Fibroblast of mammary gland (primary cell): Measurements from ENCODE around the gene CA5B.

ENCODE experiments used
- DNase-seq: peaks from one replicate; pipeline ENCODE4 v3.0.0-alpha.2; 2010; ENCODE audit warnings: low read depth
- H3K4me3 ChIP-seq: 2 replicates; pipeline ENCODE4 v1.5.1; 2011; ENCODE audit warnings: low read depth, mild to moderate bottlenecking, low read length, moderate library complexity; ENCODE audit not compliant: control insufficient read depth
- CTCF ChIP-seq: conservative IDR thresholded peaks from 2 replicates; pipeline ENCODE4 v1.5.1; 2011; ENCODE audit warnings: low read depth, low read length, inconsistent platforms; ENCODE audit not compliant: control insufficient read depth, insufficient read depth

CA5B gene

GRCh38 chrX:15804563-15804962 is 66.5 kb downstream of the CA5B start:
- TF ChIP-seq CTCF: no peak
- H3K4me3 ChIP-seq: no peak overlapping the region
- no peak for DNase-seq

- H3K4me3 ChIP-seq: no peak overlapping the region
- TF ChIP-seq CTCF: no peak
- DNase-seq: no peak
Measured at GRCh38 chrX:15808254-15808653, 70.2 kb downstream of the CA5B start.

- no peak overlapping the region for H3K4me3 ChIP-seq
- TF ChIP-seq CTCF: no peak
- DNase-seq: no peak
Measured at GRCh38 chrX:15812192-15812938, 74.3 kb downstream of the CA5B start.

GRCh38 chrX:15813416-15813815 is 75.3 kb downstream of the CA5B start:
- no peak overlapping the region for H3K4me3 ChIP-seq
- no peak for TF ChIP-seq CTCF
- DNase-seq: no peak

- DNase-seq: no peak
- no peak overlapping the region for H3K4me3 ChIP-seq
- TF ChIP-seq CTCF: no peak
Measured at GRCh38 chrX:15814771-15815365, 76.8 kb downstream of the CA5B start.

GRCh38 chrX:15815779-15816437 is 77.8 kb downstream of the CA5B start:
- H3K4me3 ChIP-seq: no peak overlapping the region
- TF ChIP-seq CTCF: peak; percentile 18
- peak; percentile 14 for DNase-seq

GRCh38 chrX:15816438-15816809 is 78.4 kb downstream of the CA5B start:
- DNase-seq: no peak
- H3K4me3 ChIP-seq: no peak overlapping the region
- TF ChIP-seq CTCF: no peak
